GM19025 (cell line): ENCODE measurements around the gene NRXN3.

ENCODE experiments used
- ATAC-seq: cut with Tn5 transposase; IDR thresholded peaks from one replicate; pipeline ENCODE4 v1.9.1; 2021; ENCODE audit warnings: mild to moderate bottlenecking, low read depth, moderate library complexity; ENCODE audit not compliant: unreplicated experiment

NRXN3 gene

DNA sequence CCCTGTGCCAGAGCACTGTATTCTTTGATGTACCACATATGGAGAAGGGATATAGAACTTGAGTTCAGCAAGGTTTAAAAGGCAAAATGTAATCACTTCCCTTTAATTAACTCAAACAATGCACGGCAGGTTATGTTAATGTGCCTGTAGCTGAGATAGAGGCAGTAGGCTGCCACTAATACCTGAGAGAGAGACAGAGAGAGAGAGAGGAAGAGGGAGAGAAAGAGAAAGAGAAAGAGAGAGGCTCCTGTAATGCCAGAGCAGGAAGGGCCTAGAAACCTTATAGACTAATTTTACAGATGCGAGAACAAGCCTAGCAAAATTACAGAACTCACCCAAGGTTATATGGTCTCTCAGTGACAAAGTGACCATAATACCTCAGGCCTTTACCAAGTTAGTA is 679.8 kb downstream of the NRXN3 start:
- no peak for ATAC-seq

DNA sequence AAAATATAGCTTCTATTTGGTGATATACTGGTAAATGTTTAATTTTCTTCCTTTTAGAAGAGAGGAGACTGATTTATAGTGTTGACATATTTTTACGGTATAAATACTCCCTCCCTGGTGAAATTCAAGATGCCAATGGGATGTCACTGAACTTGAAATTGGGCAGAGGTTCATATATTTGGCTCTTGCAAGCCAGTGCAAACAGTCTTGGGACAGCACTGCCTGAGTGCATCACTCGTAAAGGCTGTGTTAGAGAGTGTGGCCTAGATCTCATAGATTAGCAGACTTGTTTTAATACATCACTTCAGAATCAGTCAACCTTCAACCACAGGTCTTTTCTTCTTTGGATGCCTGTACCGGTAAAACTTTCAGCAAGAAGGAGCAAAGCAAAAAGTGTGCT is 681.0 kb downstream of the NRXN3 start:
- no peak for ATAC-seq

GRCh38 chr14:78852040-78852439 is 681.9 kb downstream of the NRXN3 start:
- no peak for ATAC-seq

- ATAC-seq = no peak
Measured at GRCh38 chr14:78857974-78858373, 687.8 kb downstream of the NRXN3 start.

GRCh38 chr14:78863143-78863542 is 693.0 kb downstream of the NRXN3 start:
- ATAC-seq = no peak

DNA sequence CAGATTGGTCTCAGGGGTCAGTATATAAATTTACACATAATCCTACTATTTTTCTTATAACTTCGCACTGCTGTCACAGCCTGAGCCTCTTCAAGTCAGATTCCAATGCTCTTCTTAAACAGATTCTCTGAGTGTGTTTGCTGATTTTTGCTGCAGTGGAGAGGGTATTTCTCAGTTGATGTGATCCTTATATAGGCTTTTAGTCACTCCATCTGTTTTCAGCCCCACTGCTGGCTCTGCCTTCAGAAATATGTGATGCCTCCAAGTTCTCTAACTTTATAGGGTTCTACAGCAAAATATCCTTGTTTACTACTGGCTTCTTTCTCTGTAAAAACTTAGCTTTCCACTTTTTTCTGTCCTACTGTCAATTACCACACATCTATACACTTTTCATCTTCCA is 702.7 kb downstream of the NRXN3 start:
- ATAC-seq = no peak

GRCh38 chr14:78873581-78873980 is 703.4 kb downstream of the NRXN3 start:
- ATAC-seq = no peak

- ATAC-seq = no peak
Measured at GRCh38 chr14:78875049-78875448, 704.9 kb downstream of the NRXN3 start.

DNA sequence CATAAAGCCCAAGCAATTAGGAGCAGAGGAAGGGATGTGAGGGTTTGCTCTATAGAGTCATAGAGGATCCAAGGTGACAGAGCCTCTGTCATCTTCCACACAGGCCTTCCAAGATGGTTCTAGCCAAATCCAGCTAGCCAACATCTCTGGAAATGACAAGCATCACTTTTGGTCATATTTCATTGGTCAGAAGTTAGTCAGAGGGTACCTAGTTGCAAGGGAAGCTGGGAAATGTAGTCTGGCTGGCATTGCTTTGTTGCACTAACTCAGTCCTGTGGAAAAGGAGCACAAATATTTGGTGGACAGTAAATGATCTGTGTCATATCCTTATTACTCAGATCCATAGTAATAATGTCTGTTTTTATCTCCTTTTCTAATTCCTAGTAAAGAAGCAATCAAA is 715.7 kb downstream of the NRXN3 start:
- ATAC-seq = no peak

GRCh38 chr14:78897443-78897842 is 727.3 kb downstream of the NRXN3 start:
- ATAC-seq = no peak

GRCh38 chr14:78902010-78902623 is 731.9 kb downstream of the NRXN3 start:
- no peak for ATAC-seq

DNA sequence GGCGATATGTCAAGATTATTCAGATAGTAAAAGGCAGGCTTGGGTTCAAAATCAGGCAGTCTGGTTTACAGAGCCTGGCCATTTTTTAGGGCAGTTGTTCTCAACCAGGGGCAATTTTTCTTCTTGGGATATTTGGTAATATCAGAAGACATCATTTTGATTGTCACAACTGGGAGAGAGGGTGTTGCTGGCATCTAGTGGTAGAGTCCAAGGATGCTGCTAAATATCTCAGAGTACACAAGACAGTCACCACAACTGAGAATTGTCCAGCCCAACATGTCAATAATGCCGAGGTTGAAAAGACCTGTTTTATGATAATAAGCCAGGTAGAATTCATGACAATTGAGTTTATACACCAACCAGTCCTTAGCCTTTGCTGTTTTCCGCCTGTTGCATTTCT is 733.9 kb downstream of the NRXN3 start:
- ATAC-seq = no peak

- ATAC-seq = no peak
Measured at GRCh38 chr14:78917462-78917861, 747.3 kb downstream of the NRXN3 start.

GRCh38 chr14:78921856-78922255 is 751.7 kb downstream of the NRXN3 start:
- no peak for ATAC-seq

DNA sequence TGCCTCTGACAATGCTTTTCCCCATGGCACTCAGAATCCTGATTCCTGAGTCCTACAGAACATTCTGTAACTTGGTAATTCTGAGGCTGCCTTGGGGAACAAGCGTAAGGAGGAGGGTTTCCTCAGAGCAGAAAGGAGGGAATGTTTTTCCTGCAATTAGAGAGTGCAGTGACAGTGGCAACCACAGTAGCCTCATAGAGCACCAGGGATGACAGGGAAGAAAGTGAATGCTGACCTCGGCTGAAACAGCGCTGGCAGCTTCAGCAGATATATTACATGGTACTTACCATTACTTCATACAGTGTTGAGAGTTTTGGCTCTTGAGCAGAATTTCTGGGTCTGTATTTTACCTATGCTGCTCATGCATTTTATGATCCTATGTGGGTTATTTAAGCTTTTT is 757.1 kb downstream of the NRXN3 start:
- no peak for ATAC-seq

GRCh38 chr14:78933166-78933565 is 763.0 kb downstream of the NRXN3 start:
- ATAC-seq = no peak

DNA sequence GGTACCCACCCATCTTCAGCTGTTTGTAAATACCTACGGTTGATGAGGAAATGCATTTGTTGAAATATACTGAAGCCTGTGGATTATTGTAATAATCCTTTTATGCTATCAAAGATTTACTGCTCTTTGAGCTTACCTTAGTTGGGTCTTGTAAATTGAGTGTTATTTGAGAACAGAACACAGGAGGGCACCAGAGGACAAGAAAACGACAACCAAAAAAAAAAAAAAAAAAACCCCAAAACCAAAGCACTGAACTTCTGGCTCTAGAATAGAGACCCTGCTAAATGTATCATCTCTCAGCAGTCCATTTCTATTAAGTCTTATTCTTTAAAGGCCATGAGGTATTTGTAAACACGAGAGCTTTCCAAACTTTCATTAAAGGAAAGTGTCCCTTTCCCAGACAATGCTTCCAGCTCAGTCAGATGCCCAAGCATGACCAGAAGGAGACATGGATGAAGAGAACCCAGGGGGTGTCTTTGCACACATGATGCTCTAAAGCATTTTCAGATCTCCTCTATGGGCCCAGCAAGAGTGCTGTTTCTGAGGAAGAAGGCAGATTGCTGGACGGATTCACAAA is 763.9 kb downstream of the NRXN3 start:
- no peak for ATAC-seq

GRCh38 chr14:78946949-78947348 is 776.8 kb downstream of the NRXN3 start:
- no peak for ATAC-seq

- ATAC-seq = no peak
Measured at GRCh38 chr14:78947681-78948080, 777.5 kb downstream of the NRXN3 start.

GRCh38 chr14:78950649-78951048 is 780.5 kb downstream of the NRXN3 start:
- no peak for ATAC-seq

DNA sequence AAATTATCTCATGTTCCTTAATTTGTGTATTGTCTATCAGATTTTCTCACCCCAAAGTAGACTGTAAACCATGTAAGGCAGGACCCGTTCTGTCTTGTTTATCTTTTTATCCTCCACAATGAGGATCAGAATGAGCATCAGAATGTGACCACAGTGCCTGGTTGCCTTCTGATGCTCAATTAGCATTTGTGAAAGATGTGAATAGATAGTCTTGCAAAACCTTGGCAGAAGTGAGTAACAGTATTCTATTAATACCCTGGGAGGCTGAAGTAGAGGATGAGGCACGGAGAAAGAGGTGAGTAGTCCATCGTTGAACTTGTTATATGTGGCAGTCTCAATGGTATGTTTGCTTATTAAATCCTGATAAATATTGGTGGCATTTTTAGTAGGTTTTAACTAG is 781.4 kb downstream of the NRXN3 start:
- ATAC-seq = no peak

- no peak for ATAC-seq
Measured at GRCh38 chr14:78959674-78960264, 789.6 kb downstream of the NRXN3 start.
